GM12872 (cell line): ENCODE measurements around the gene ZNF624.

Experiments used
- CTCF ChIP-seq: IDR thresholded peaks from 3 replicates; pipeline ENCODE4 v1.5.1; 2011; ENCODE audit warnings: low read depth, mild to moderate bottlenecking, low read length, moderate library complexity; ENCODE audit not compliant: insufficient read depth

Gene ZNF624

GRCh38 chr17:16653367-16654041 is at the start of gene ZNF624:
Gene ZNF624 (minus strand): TSS chr17:16653850.
- TF ChIP-seq CTCF, result no peak

GRCh38 chr17:16689731-16690281 is 36.2 kb upstream of the ZNF624 start, which contains the start of gene CCDC144A:
Gene CCDC144A (plus strand): TSS chr17:16690241. CDS start chr17:16690401, 160 bp downstream.
- TF ChIP-seq CTCF, result peak; percentile 68

GRCh38 chr17:16676676-16677268 is 23.1 kb upstream of the ZNF624 start:
- TF ChIP-seq CTCF, result no peak

GRCh38 chr17:16662936-16663335 is 9.3 kb upstream of the ZNF624 start:
- no peak for TF ChIP-seq CTCF

GRCh38 chr17:16661217-16661616 is 7.6 kb upstream of the ZNF624 start:
- no peak for TF ChIP-seq CTCF

- TF ChIP-seq CTCF, result no peak
Observed at GRCh38 chr17:16652847-16653366, 743 bp downstream of the ZNF624 start.

GRCh38 chr17:16652252-16652651 is 1.4 kb downstream of the ZNF624 start:
- no peak for TF ChIP-seq CTCF
